ENCODE measurements around the gene WNT5A.

DNA sequence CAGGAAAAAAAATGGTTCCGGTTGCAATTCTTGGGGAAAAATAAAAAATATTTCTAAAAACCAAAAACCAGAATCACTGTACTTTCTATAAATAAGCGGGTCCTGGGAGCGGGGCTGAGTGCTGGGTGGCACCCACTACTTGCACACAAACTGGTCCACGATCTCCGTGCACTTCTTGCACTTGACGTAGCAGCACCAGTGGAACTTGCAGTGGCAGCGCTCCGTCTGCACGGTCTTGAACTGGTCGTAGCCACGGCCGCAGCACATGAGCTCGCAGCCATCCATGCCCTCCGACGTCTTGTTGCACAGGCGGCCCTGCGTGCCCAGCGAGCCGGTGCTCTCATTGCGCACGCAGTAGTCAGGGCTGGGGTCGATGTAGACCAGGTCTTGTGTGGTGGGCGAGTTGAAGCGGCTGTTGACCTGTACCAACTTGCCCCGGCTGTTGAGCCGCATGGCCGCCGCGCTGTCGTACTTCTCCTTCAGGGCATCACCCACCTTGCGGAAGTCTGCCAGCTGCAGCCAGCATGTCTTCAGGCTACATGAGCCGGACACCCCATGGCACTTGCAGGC, 17.1 kb downstream of the WNT5A start:
- TF ChIP-seq, protein P1, sequence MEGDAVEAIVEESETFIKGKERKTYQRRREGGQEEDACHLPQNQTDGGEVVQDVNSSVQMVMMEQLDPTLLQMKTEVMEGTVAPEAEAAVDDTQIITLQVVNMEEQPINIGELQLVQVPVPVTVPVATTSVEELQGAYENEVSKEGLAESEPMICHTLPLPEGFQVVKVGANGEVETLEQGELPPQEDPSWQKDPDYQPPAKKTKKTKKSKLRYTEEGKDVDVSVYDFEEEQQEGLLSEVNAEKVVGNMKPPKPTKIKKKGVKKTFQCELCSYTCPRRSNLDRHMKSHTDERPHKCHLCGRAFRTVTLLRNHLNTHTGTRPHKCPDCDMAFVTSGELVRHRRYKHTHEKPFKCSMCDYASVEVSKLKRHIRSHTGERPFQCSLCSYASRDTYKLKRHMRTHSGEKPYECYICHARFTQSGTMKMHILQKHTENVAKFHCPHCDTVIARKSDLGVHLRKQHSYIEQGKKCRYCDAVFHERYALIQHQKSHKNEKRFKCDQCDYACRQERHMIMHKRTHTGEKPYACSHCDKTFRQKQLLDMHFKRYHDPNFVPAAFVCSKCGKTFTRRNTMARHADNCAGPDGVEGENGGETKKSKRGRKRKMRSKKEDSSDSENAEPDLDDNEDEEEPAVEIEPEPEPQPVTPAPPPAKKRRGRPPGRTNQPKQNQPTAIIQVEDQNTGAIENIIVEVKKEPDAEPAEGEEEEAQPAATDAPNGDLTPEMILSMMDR (IDR thresholded peaks at IDR 0.05): no peak
- TF ChIP-seq POLR2A (IDR thresholded peaks at IDR 0.05): no peak

Measured in right lobe of liver (tissue), 4 donors.